Measurements from ENCODE around the gene TSPAN11.

Gene TSPAN11

DNA sequence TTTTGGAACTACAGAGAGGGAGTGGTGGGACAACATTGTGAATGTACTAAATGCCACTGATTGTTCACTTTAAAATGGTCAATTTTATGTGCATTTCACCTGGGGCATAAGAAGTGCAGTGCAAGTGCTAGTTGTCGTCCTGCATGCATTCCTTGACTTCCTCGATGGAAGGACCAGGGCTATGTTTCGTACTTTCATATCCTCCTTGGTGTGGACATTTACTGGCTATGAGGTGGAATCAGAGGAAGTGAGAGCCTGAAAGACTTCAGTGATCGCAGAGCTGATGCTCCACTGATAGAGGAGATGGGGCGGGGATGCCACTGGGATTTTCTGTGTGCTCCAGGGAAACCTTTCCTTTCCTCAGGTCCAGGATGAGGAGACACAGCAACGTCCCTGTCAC, 93.0 kb downstream of the TSPAN11 start:
- Histone ChIP-seq H3K9ac (ENCODE audit: low read depth, low read length, poor library complexity, severe bottlenecking) (no peak overlapping the region), H3K27me3 (ENCODE audit: insufficient read depth, low read length, poor library complexity, severe bottlenecking) (no peaks in the 10 kb centered on the region), H3K4me1 (ENCODE audit: insufficient read depth, low read length, poor library complexity, severe bottlenecking) (no peaks in the 10 kb centered on the region), H4K20me1 (ENCODE audit: insufficient read depth, low read length, poor library complexity, severe bottlenecking) (no peaks in the 10 kb centered on the region), H3K79me2 (ENCODE audit: insufficient read depth, low read length) (no peaks in the 10 kb centered on the region), H3F3A (ENCODE audit: low read depth) (no peaks in the 10 kb centered on the region), H3K4me2 (ENCODE audit: low read depth, low read length, poor library complexity, severe bottlenecking) (no peak overlapping the region), H3K9me3 (ENCODE audit: insufficient read depth, low read depth, low read length) (no peaks in the 10 kb centered on the region), H3K9me2 (replicated peaks; ENCODE audit: low read depth, low read length) (no peaks in the 10 kb centered on the region), H3K36me3 (ENCODE audit: insufficient read depth, low read length) (no peaks in the 10 kb centered on the region), H3K4me3 (ENCODE audit: low read length, poor library complexity, severe bottlenecking) (no peak overlapping the region), H2AFZ (ENCODE audit: low read length) (no peak overlapping the region)
- no peak for TF ChIP-seq EZH2phosphoT487 (IDR thresholded peaks at IDR 0.05; ENCODE audit: borderline replicate concordance)
- no peak for TF ChIP-seq CTCF (conservative IDR thresholded peaks at IDR 0.05; ENCODE audit: low read length)

DNA sequence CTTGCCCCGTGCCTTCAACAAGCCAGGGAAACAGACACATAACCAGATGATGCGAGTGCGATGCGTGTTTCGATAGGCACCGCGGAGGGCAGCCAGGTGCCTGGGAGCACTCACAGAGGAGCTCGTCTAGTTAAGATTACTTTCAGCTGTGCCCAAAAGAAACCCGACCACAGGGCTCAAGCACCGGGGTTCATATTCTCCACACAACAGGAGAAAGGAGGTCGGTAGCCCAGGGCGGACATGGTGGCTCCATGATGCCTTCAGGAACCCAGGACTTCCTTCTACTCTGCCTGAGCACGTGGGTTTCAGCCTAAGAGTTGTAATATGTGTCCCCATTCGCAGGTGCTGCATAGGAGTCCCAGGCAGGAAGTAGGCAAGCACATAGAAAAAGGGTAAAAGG, 93.4 kb downstream of the TSPAN11 start:
- Histone ChIP-seq H3K36me3 (ENCODE audit: insufficient read depth, low read length) (no peaks in the 10 kb centered on the region), H2AFZ (ENCODE audit: low read length) (no peak overlapping the region), H3F3A (ENCODE audit: low read depth) (no peaks in the 10 kb centered on the region), H4K20me1 (ENCODE audit: insufficient read depth, low read length, poor library complexity, severe bottlenecking) (no peaks in the 10 kb centered on the region), H3K79me2 (ENCODE audit: insufficient read depth, low read length) (no peaks in the 10 kb centered on the region), H3K4me3 (ENCODE audit: low read length, poor library complexity, severe bottlenecking) (no peak overlapping the region), H3K4me1 (ENCODE audit: insufficient read depth, low read length, poor library complexity, severe bottlenecking) (no peaks in the 10 kb centered on the region), H3K27me3 (ENCODE audit: insufficient read depth, low read length, poor library complexity, severe bottlenecking) (no peaks in the 10 kb centered on the region), H3K9ac (ENCODE audit: low read depth, low read length, poor library complexity, severe bottlenecking) (no peak overlapping the region), H3K9me3 (ENCODE audit: insufficient read depth, low read depth, low read length) (no peaks in the 10 kb centered on the region), H3K9me2 (replicated peaks; ENCODE audit: low read depth, low read length) (no peaks in the 10 kb centered on the region), H3K4me2 (ENCODE audit: low read depth, low read length, poor library complexity, severe bottlenecking) (no peak overlapping the region)
- TF ChIP-seq CTCF (conservative IDR thresholded peaks at IDR 0.05; ENCODE audit: low read length) (no peak), EZH2phosphoT487 (IDR thresholded peaks at IDR 0.05; ENCODE audit: borderline replicate concordance) (no peak)

DNA sequence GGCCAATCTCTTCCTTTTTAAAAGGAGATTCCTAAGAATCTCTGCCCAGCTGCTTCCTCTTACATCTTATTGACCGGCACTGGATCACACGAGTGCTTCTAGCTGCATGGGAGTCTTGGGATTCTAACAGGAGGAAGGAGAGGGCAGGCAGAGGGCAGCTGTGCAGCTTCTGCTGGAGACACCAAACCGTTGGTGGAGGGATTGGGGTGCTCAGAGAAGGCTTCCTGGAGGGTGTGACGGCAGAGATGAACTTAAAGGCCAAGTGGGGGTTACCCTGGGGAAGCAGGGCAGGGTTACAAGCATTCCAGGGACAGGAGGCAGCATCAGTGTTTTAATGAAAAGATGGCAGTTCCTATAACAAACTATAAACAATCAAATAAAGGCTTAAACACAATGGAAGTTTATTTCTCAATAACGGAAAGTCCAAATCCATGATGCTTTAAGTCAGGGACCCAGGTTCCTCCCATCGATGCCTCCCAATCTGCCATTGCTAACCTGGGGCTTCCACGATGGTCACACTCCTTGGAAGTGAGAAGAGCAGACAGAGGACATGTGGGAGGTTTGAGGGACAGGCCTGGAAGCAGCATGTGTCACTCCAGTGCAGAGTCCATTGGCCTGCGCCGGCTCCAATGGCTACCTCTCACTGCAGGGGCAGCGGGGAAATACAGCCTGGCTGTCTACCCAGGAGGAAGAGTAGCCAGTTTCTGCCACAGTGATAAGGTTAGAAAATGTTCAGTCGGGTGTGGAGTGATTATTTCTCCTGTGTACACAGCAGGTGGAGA, 94.0 kb downstream of the TSPAN11 start:
- Histone ChIP-seq H3K9ac (ENCODE audit: low read depth, low read length, poor library complexity, severe bottlenecking) (no peak overlapping the region), H3K27me3 (ENCODE audit: insufficient read depth, low read length, poor library complexity, severe bottlenecking) (no peaks in the 10 kb centered on the region), H3F3A (ENCODE audit: low read depth) (no peaks in the 10 kb centered on the region), H3K79me2 (ENCODE audit: insufficient read depth, low read length) (no peaks in the 10 kb centered on the region), H3K4me2 (ENCODE audit: low read depth, low read length, poor library complexity, severe bottlenecking) (no peak overlapping the region), H3K9me2 (replicated peaks; ENCODE audit: low read depth, low read length) (no peaks in the 10 kb centered on the region), H4K20me1 (ENCODE audit: insufficient read depth, low read length, poor library complexity, severe bottlenecking) (no peaks in the 10 kb centered on the region), H2AFZ (ENCODE audit: low read length) (no peak overlapping the region), H3K4me3 (ENCODE audit: low read length, poor library complexity, severe bottlenecking) (no peak overlapping the region), H3K36me3 (ENCODE audit: insufficient read depth, low read length) (no peaks in the 10 kb centered on the region), H3K9me3 (ENCODE audit: insufficient read depth, low read depth, low read length) (no peaks in the 10 kb centered on the region), H3K4me1 (ENCODE audit: insufficient read depth, low read length, poor library complexity, severe bottlenecking) (no peaks in the 10 kb centered on the region)
- TF ChIP-seq CTCF (conservative IDR thresholded peaks at IDR 0.05; ENCODE audit: low read length) (no peak), EZH2phosphoT487 (IDR thresholded peaks at IDR 0.05; ENCODE audit: borderline replicate concordance) (no peak)
